HG03354 (cell line): ENCODE measurements around the gene FXYD1.

Experiments
- ATAC-seq: cut with Tn5 transposase; IDR thresholded peaks from one replicate; pipeline ENCODE4 v1.9.1; 2021; ENCODE audit warnings: mild to moderate bottlenecking; ENCODE audit not compliant: unreplicated experiment, poor library complexity, severe bottlenecking

The FXYD1 gene

DNA sequence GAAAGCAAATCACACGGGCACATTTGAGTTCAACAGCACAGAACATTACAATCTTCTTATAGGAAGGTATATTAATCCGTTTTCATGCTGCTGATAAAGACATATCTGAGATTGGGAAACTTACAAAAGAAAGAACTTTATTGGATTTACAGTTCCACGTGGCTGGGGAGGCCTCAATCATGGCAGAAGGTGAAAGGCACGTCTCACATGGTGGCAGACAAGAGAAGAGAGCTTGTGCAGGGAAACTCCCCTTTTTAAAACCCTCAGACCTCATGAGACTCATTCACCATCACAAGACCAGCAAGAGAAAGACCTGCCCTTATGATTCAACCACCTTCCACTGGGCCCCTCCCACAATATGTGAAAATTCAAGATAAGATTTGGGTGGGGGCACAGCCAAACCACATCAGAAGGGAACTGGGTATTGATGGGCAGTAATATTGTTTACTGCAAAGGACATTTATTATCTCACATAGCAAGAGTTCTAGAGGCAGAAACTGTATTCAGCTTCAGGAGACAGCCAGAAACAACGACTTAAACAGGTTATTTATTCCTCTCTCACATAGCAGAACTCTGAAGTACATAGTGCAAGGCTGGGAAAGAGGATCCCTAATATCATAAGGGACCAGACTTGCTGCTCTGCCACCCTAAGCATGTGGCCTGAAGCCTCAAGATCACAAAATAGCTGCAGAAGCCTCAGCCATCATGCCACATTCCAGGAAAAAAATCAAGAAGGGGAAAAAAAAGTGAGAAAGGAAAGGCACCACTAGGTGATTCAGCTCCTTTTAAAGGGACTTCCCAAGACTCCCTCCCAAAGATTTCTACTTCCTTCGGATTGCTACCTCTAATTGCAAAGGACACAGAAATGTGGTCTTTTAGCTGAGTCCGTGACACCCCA lies 39.0 kb downstream of the FXYD1 start:
- no peak for ATAC-seq

- ATAC-seq = no peak
Measured at GRCh38 chr19:35178701-35179100, 40.1 kb downstream of the FXYD1 start.

- no peak for ATAC-seq
Measured at GRCh38 chr19:35179830-35180229, 41.2 kb downstream of the FXYD1 start.

GRCh38 chr19:35181387-35181786 lies 42.8 kb downstream of the FXYD1 start:
- no peak for ATAC-seq

GRCh38 chr19:35184267-35184666 lies 45.6 kb downstream of the FXYD1 start:
- no peak for ATAC-seq

GRCh38 chr19:35184884-35185283 lies 46.3 kb downstream of the FXYD1 start:
- ATAC-seq = no peak
